LoVo (cell line): ENCODE measurements around the gene MIGA2.
A peak's percentile ranks its signal among the peaks of the same experiment; 100 is the strongest.

Experiments
- DNase-seq: peaks from one replicate; pipeline ENCODE4 v3.0.0-alpha.2; 2016; ENCODE audit warnings: low spot score

The MIGA2 gene

GRCh38 chr9:129037767-129038098 lies 1.3 kb downstream of the MIGA2 start:
- DNase-seq = no peak

DNA sequence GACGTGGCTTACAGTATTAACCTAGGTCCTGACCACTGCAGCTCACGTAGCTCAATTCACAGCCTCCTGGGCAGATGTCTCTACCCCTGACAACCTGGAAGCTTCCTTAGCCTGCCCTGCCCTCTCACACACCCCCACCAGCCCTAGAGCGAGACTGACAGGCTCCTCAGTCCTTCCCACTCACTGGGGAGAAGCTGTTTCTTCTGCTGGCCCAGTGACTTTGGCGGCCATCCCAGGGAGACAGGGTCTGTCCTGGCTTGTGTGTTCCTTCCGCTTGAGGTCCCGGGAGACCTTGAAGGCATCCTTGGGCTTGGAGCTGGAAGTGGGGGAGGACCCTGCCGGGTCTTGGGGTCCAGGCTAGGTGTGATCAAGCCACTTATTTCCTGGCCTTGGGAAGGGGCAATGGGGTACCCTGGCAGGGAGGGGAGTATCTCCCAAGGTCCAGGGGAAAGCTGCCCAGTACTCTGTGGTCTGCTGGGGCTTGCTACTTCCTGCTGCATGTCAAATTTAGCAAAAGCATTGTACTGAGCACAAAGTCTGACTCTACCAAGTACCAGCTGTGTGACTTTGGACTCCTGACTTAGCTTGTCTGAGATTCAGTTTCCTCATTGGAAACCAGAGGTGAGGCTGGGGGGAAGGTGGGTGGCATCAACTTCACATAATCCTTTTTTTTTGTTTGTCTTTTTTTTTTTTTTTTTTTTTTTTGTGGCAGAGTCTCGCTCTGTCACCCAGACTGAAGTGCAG lies 1.9 kb downstream of the MIGA2 start:
- no peak for DNase-seq

GRCh38 chr9:129040113-129040643 lies 3.8 kb downstream of the MIGA2 start:
- DNase-seq = no peak

DNA sequence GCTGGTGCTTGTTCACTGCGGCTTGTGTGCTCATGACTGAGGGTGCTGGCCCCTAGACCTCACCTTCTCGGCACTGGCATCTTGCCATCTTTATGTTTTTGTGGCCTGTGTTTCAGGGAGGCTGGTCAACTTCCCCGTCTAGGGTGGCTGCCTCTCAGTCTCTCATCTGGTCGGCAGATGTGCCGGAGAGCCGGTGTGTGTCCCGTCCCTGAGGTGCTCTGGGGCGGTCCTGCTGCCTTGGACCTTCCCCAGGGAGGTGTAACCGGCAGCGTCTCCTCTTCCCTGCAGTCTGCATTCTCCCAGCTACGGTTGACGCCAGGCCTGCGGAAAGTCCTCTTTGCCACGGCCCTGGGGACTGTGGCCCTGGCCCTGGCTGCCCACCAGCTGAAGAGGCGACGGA lies 5.6 kb downstream of the MIGA2 start:
- no peak for DNase-seq

GRCh38 chr9:129052592-129052991 lies 16.2 kb downstream of the MIGA2 start:
- peak; percentile 80 for DNase-seq

GRCh38 chr9:129053020-129053419 lies 16.6 kb downstream of the MIGA2 start:
- no peak for DNase-seq

- no peak for DNase-seq
Measured at GRCh38 chr9:129054163-129054851, 17.9 kb downstream of the MIGA2 start.

DNA sequence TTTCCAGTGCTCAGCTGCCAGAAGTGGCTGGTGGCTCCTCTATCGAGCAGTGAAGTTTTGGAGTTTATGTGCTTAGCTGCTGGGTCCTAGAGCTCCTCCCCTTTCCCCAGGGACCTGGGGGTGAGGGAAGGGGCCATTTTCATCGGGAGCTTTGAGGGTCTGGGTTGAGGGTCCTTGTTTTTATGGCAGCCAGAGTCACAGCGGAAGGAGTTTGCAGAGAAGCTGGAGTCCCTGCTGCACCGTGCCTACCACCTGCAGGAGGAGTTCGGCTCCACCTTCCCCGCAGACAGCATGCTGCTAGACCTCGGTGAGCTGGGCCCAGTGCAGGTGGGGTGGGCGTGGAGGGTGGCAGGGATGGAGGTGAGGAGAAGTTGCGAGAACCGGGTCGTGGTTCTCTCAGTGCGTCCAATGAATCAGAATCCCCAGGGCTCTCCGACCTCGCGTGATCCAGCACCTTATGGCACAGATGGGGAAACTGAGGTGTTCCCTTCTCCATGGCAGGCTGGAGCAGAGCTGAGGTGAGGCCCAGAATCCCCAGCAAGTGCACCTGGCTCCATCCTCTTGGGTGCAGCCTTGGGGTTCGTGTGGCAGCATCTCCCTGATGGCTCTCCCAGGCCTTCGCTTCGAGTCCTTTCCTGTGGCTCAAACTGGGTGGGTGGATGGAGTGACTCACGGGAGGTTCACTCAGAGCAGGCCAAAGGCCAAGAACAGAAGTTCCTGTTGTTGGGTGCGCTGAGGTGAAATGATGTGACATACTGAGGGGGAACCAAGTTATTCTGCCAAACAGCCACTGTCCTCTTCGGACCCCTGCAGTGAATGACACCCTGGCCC lies 22.8 kb downstream of the MIGA2 start:
- no peak for DNase-seq

DNA sequence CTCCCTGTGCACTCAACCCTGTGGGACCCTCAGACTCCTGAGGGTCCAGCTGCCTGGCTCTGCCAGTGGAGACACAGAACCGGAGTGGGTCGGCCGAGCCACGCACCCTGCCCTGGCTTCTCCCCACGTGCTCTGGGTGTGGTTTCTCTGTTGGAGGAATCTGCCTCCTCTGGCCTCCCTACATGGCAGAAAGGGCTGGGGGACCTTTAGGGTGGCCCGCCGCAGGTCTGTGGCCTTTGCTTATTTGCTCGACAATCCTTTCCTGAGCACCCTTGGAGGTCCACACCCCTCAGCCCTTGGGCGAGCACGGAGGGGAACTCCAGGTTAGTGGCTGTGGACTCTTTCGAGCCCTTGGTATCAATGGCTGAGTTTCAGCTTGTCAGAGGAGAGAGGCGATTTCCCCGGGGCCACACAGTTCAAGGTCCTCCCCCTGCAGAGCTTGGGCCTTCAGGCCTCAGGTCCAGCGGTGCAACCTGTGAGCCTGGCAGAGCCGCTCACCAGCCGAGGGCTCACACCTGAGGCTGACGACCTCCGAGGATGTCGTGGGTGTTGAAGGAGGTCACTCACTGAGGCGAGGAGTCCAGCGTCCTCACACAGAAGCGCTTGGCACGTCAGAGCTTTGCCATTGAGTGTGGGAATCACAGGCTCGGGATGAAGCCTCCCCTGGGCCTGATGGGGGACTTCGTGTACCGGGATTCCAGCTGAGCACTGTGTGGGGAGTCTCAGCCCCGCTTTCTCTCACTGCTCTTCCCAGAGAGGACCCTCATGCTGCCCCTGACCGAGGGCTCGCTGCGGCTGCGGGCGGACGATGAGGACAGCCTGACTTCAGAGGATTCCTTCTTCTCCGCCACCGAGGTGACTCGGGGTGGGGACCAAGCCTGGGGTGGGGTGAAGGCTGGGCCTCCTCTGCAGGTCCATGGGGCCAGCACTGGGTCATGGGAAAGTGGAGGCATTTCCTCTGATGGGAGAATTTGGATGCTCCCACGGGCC lies 23.7 kb downstream of the MIGA2 start:
- no peak for DNase-seq

DNA sequence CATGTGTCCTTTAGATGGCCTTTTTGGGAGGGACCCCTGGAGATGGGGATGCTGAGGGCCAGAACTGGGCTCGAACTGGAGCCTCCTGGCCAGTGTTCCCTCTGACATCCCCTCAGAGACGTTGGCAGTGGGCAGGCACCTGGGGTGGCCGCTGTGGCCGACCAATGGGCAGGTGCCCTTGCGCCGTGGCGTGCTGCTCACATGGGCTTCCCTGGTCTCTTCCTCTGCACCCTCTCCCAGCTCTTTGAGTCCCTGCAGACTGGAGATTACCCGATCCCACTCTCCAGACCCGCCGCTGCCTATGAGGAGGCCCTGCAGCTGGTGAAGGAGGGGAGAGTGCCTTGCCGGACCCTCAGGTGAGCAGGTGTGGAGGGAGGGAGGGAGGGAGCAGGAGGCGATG lies 24.6 kb downstream of the MIGA2 start:
- DNase-seq = no peak

GRCh38 chr9:129063061-129063460 lies 26.6 kb downstream of the MIGA2 start:
- DNase-seq = no peak

GRCh38 chr9:129064499-129064908 lies 28.1 kb downstream of the MIGA2 start:
- no peak for DNase-seq

- no peak for DNase-seq
Measured at GRCh38 chr9:129068110-129068509, 31.7 kb downstream of the MIGA2 start.

DNA sequence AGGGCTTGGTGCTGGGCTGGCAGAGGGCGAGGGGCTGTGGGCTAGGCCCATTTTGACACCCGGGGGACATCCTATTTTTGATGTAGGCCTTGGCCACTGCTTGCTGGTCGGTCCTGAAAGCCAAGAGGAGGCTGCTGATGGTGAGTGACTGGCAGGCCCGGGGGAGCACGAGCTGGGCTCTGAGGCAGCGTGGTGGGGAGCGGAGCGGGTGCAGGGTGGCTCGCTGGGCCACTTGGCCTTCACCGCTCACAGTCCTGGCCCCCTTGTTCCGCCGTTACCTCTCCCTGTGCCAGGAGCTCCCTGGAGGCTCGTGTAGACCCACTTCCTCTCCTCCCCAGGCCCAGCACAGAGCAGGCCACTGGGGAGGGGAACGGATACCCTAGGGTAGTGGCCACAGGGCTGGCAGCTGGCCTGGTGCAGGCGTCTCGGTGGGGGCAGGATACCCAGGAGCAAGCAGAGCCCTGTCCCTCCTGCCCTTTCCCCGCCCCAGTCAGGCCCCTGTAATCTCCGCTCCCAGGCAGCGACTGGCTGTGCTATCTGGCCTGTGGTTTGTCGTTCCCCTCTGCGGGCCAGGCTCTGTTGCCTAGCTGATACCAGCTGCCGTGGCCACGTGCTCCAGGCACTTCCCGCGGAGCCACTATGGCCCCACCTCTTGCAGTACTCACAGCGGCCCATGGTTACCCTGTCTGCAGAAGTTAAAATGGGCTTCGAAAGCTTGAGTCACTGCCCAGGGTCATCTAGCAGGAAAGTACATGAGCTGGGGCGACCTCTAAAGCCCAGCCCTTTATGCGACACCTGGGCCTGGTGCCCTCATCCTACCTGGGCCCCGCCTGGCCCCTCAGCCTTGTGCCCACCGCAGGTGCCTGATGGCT lies 32.8 kb downstream of the MIGA2 start:
- DNase-seq = no peak

GRCh38 chr9:129069862-129070641 lies 33.6 kb downstream of the MIGA2 start:
- no peak for DNase-seq

DNA sequence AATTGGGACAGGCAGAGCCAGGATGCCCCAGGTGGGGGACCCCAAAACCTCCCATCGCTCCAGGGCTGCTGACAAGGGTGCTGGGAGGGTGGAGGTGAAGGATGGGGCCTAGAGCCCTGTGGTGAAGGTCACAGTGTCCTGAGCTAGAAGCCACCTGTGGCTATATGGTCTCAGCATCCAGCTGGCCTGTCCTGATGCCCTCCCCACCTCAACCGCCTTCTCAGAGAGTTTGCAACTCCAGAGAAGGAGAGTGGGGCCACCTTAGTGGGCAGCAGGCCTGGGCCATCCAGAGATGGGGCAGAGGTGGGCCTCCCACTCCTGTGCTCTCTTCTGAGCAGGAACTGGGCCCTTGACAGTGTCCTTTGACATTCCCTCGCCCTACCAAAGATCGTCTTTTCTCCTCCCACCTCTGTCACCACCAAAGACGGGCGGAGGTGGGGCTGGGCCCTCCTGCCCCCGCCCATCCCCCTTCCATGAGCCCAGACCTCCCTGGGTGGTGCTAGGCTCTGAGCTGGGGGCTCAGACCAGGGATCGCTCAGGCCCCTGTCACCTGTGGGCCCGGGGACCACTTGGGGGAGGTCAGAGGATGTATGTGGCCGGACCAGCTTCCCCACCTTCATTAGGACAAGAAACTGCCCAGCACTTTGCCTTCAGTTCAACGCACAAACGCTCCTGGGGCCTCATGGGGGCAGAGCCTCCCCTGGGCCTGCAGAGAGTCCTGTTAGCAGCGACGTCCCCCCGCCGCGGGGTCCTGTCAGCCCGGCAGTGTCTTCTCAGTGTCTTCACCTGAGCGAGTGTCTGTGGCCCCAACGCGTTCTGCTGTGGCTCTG lies 34.5 kb downstream of the MIGA2 start:
- DNase-seq = no peak

GRCh38 chr9:129071526-129072126 lies 35.2 kb downstream of the MIGA2 start:
- no peak for DNase-seq

DNA sequence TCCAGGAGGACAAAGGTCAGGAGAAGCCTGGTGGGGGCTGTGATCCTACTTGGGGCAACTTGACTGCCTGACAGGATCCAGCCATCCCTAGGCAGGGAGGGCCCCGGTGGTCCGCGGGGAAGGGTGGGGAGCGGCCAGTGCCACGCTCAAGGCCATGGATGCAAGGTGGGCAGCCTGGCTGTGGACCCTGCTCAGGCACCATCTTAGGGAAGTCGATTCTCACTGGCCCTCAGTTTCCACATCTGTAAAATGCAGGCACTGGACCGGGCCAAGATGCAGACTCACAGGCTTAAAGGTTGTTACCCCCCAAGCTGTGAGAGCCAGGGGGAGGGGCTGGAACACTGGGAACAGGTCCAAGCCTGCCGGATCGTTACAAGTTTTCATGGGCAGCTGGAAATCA lies 35.7 kb downstream of the MIGA2 start:
- DNase-seq = no peak
